Measurements from ENCODE around the gene PLPP1.

DNA sequence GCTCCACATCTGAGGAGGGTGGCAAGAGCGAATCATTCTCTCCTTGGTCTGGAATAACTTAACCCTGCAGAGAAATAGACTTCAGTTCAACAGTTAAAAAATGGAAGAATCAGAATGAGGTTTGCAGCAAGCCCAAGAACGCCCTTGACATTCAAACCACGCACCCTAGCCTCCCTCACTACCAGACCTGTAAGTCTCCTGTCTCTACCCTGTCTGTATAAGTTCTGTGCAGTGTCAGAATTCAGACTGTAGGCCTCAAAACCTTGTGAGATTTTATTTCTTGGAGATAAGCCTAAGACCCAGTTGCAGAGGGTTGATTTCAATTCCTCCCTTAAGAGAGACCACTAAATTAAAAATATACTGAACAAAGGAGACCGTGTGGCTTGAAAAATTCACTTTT lies 35.8 kb upstream of the PLPP1 start:
- TF ChIP-seq POLR2AphosphoS5 (IDR thresholded peaks at IDR 0.05; ENCODE audit: low read depth, low read length) = no peak
- no peak for TF ChIP-seq TAF1 (IDR thresholded peaks at IDR 0.05; ENCODE audit: borderline replicate concordance, insufficient read depth, low read length)
- TF ChIP-seq FOXP2 (optimal IDR thresholded peaks at IDR 0.05; ENCODE audit: borderline replicate concordance, extremely low read depth, extremely low read length, insufficient read depth) = no peak
- TF ChIP-seq REST (IDR thresholded peaks at IDR 0.05; ENCODE audit: insufficient read depth in 1 of 2, low read depth in 2 of 2, low read length in 2 of 2) = no peak
